Fibroblast of lung (primary cell): ENCODE results near the gene ATP2B2.

Experiments used
- EZH2 ChIP-seq: IDR thresholded peaks from 2 replicates; pipeline ENCODE4 v1.5.1; 2012; ENCODE audit warnings: low read length, control low read depth, mild to moderate bottlenecking; ENCODE audit errors: missing control alignments
- TF ChIP-seq, protein P1 (sequence below), 2 donors: IDR thresholded peaks in 1 of 2; conservative IDR thresholded peaks in 1 of 2; 1 replicate in 1 of 2; 2 replicates in 1 of 2; pipeline ENCODE4 v1.5.1; 2011 to 2012; ENCODE audit warnings: low read length in 2 of 2, control low read depth in 1 of 2, inconsistent platforms in 1 of 2, low read depth in 1 of 2, mild to moderate bottlenecking in 1 of 2

DNA sequence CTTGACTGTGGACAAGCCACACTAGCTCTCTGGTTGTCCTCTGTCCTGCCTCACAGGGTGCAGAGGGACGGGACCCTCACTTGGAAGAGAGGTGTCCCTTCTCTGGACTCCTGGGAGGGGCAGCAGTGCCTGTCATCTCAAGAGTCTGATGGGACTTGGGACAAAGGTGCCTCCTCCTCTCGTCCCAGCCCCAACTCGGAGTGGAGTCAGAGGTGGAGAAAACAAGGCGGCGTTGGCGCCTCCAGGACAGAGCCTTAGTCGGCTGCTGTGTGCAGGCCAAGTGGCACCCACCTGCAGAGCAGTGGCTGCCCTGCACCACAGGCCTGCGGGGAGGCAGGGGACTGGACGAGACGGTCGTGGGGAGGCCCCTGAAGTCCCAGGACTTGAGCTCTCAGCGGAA is 175.1 kb downstream of the ATP2B2 start:
- TF ChIP-seq, protein P1, sequence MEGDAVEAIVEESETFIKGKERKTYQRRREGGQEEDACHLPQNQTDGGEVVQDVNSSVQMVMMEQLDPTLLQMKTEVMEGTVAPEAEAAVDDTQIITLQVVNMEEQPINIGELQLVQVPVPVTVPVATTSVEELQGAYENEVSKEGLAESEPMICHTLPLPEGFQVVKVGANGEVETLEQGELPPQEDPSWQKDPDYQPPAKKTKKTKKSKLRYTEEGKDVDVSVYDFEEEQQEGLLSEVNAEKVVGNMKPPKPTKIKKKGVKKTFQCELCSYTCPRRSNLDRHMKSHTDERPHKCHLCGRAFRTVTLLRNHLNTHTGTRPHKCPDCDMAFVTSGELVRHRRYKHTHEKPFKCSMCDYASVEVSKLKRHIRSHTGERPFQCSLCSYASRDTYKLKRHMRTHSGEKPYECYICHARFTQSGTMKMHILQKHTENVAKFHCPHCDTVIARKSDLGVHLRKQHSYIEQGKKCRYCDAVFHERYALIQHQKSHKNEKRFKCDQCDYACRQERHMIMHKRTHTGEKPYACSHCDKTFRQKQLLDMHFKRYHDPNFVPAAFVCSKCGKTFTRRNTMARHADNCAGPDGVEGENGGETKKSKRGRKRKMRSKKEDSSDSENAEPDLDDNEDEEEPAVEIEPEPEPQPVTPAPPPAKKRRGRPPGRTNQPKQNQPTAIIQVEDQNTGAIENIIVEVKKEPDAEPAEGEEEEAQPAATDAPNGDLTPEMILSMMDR (conservative IDR thresholded peaks at IDR 0.05 in 1 of 2, IDR thresholded peaks at IDR 0.05 in 1 of 2; ENCODE audit: low read depth in 1 of 2, low read length in 2 of 2) = no peak
- no peak for TF ChIP-seq EZH2
